ENCODE data around the gene MPZL1.
"Not testable (repeated sequence)": the region's sequence is repeated elsewhere in the genome, so short reads cannot be mapped to it uniquely, and the experiment has no call there.

Gene MPZL1

GRCh38 chr1:167819849-167820683, 98.3 kb downstream of the MPZL1 start:
- peak; percentile 65 for DNase-seq

GRCh38 chr1:167820684-167821355, 99.0 kb downstream of the MPZL1 start:
- DNase-seq, result no peak

- no peak for DNase-seq
Measured at GRCh38 chr1:167821356-167821685, 99.5 kb downstream of the MPZL1 start.

- no peak for DNase-seq
Measured at GRCh38 chr1:167821969-167822685, 100.3 kb downstream of the MPZL1 start.

GRCh38 chr1:167824163-167824794, 102.5 kb downstream of the MPZL1 start:
- DNase-seq, result no peak

GRCh38 chr1:167825419-167826079, 103.8 kb downstream of the MPZL1 start:
- no peak for DNase-seq

GRCh38 chr1:167826127-167826526, 104.3 kb downstream of the MPZL1 start:
- no peak for DNase-seq

GRCh38 chr1:167829868-167830267, 108.1 kb downstream of the MPZL1 start:
- DNase-seq, result no peak

- not testable (repeated sequence) for DNase-seq
Measured at GRCh38 chr1:167830668-167831067, 108.9 kb downstream of the MPZL1 start.

GRCh38 chr1:167832693-167833092, 110.9 kb downstream of the MPZL1 start:
- no peak for DNase-seq

- DNase-seq, result no peak
Measured at GRCh38 chr1:167833904-167834303, 112.1 kb downstream of the MPZL1 start.

- DNase-seq, result no peak
Measured at GRCh38 chr1:167836197-167836596, 114.4 kb downstream of the MPZL1 start.

GRCh38 chr1:167837326-167837725, 115.5 kb downstream of the MPZL1 start:
- DNase-seq, result no peak

GRCh38 chr1:167839009-167839408, 117.2 kb downstream of the MPZL1 start:
- no peak for DNase-seq
